HL-60 (cell line): ENCODE data around the gene ZNF334.

ENCODE experiments used
- POLR2AphosphoS5 ChIP-seq: IDR thresholded peaks from 2 replicates; pipeline ENCODE4 v1.6.1; 2012; ENCODE audit warnings: low read depth
- TF ChIP-seq, protein P1 (sequence below): IDR thresholded peaks from one replicate; pipeline ENCODE4 v1.5.1; 2011; ENCODE audit warnings: low read length, control low read depth, inconsistent platforms; ENCODE audit not compliant: insufficient read depth

DNA sequence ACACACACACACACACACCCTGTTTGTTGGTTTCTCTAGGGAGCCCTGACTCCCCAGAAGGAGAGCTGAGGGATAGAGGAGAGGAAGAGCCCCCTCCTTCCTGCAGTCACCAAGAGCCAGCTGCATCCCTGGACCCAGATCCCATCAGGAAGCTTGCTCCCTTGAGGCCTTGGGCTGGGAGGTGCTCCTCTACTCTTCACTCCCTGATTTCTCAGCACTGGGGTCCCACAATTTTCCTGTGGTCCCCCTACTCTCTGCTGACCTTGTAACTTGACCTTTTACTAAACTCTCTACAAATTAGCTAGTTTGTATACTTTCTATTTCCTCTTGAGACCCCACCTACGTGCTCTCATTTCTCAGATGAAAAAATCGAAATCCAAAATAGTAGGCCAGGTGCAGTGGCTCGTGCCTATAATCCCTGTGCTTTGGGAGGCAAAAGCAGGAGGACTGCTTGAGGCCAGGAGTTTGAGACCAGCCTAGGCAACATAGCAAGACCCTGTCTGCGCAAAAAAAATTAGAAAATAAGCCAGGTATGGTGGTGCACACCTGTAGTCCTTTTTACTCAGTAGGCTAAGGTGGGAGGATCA lies 42.1 kb upstream of the ZNF334 start:
- TF ChIP-seq, protein P1, sequence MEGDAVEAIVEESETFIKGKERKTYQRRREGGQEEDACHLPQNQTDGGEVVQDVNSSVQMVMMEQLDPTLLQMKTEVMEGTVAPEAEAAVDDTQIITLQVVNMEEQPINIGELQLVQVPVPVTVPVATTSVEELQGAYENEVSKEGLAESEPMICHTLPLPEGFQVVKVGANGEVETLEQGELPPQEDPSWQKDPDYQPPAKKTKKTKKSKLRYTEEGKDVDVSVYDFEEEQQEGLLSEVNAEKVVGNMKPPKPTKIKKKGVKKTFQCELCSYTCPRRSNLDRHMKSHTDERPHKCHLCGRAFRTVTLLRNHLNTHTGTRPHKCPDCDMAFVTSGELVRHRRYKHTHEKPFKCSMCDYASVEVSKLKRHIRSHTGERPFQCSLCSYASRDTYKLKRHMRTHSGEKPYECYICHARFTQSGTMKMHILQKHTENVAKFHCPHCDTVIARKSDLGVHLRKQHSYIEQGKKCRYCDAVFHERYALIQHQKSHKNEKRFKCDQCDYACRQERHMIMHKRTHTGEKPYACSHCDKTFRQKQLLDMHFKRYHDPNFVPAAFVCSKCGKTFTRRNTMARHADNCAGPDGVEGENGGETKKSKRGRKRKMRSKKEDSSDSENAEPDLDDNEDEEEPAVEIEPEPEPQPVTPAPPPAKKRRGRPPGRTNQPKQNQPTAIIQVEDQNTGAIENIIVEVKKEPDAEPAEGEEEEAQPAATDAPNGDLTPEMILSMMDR = no peak
- TF ChIP-seq POLR2AphosphoS5 = no peak
